ENCODE data around the gene NAA80.

NAA80 gene

GRCh38 chr3:50341996-50342650 is 42.9 kb upstream of the NAA80 start:
- no peak overlapping the region for H3K4me3 ChIP-seq (ENCODE audit: low read depth, low read length)
- TF ChIP-seq CTCF (IDR thresholded peaks at IDR 0.05; ENCODE audit: insufficient read depth, low read depth, low read length, missing control alignments): no peak
- DNase-seq (ENCODE audit: low read depth): no peak

- peak overlapping the region; percentile 96 for H3K4me3 ChIP-seq (ENCODE audit: low read depth, low read length)
- TF ChIP-seq CTCF (IDR thresholded peaks at IDR 0.05; ENCODE audit: insufficient read depth, low read depth, low read length, missing control alignments): no peak
- DNase-seq (ENCODE audit: low read depth): no peak
Observed at GRCh38 chr3:50341537-50341936, 42.3 kb upstream of the NAA80 start.

GRCh38 chr3:50340448-50341329 is 41.5 kb upstream of the NAA80 start, which contains the start of gene RASSF1:
TSS of gene RASSF1 (minus strand) at chr3:50340836. CDS start at chr3:50340805, 31 bp downstream.
- peak; percentile 92 for DNase-seq (ENCODE audit: low read depth)
- TF ChIP-seq CTCF (IDR thresholded peaks at IDR 0.05; ENCODE audit: insufficient read depth, low read depth, low read length, missing control alignments): no peak
- H3K4me3 ChIP-seq (ENCODE audit: low read depth, low read length): peak within 1 kb of the TSS; percentile 96

- peak overlapping the region; percentile 96 for H3K4me3 ChIP-seq (ENCODE audit: low read depth, low read length)
- DNase-seq (ENCODE audit: low read depth): no peak
- no peak for TF ChIP-seq CTCF (IDR thresholded peaks at IDR 0.05; ENCODE audit: insufficient read depth, low read depth, low read length, missing control alignments)
Observed at GRCh38 chr3:50340147-50340447, 40.9 kb upstream of the NAA80 start.

GRCh38 chr3:50339485-50340146 is 40.4 kb upstream of the NAA80 start:
- no peak for DNase-seq (ENCODE audit: low read depth)
- peak overlapping the region; percentile 96 for H3K4me3 ChIP-seq (ENCODE audit: low read depth, low read length)
- TF ChIP-seq CTCF (IDR thresholded peaks at IDR 0.05; ENCODE audit: insufficient read depth, low read depth, low read length, missing control alignments): no peak

- peak overlapping the region; percentile 96 for H3K4me3 ChIP-seq (ENCODE audit: low read depth, low read length)
- TF ChIP-seq CTCF (IDR thresholded peaks at IDR 0.05; ENCODE audit: insufficient read depth, low read depth, low read length, missing control alignments): no peak
- DNase-seq (ENCODE audit: low read depth): no peak
Observed at GRCh38 chr3:50338965-50339364, 39.8 kb upstream of the NAA80 start.
